Tibial artery (tissue), 4 donors: ENCODE measurements around the gene CYB561D1.

Experiments used
- DNase-seq, 2 donors: peaks; one replicate each; pipeline ENCODE4 v3.0.0-alpha.2; 2019
- H3K27ac ChIP-seq, 2 donors: fragments of 200-600 bp; sonication (generic) in 1 of 2; 1 replicate in 1 of 2; 2 replicates in 1 of 2; pipeline ENCODE4 v1.5.1; 2018 to 2019; ENCODE audit warnings: mild to moderate bottlenecking in 1 of 2
- H3K27me3 ChIP-seq, 2 donors: fragments of 200-600 bp; sonication (generic) in 1 of 2; one replicate each; pipeline versions ENCODE4 v1.5.1 to v1.6.0; 2016 to 2019
- H3K36me3 ChIP-seq, 3 donors: fragments of 200-600 bp; sonication (generic) in 2 of 3; one replicate each; pipeline ENCODE4 v1.5.1; 2016 to 2019; ENCODE audit warnings: mild to moderate bottlenecking in 2 of 3
- H3K4me1 ChIP-seq, 4 donors: fragments of 200-600 bp; sonication (generic) in 2 of 4; 1 replicate in 3 of 4; 2 replicates in 1 of 4; pipeline ENCODE4 v1.5.1; 2016 to 2019
- H3K4me3 ChIP-seq, 2 donors: fragments of 200-600 bp; sonication (generic) in 1 of 2; 1 replicate in 1 of 2; 2 replicates in 1 of 2; pipeline ENCODE4 v1.5.1; 2018 to 2019; ENCODE audit warnings: mild to moderate bottlenecking in 2 of 2
- H3K9me3 ChIP-seq, 3 donors: fragments of 200-600 bp; sonication (generic) in 1 of 3; one replicate each; pipeline ENCODE4 v1.5.1; 2016 to 2019
- intact Hi-C: fragments of 100-400 bp; cut with DNase I; formaldehyde crosslinking; loops from one replicate; pipeline ENCODE4 v1.15.0; 2023; ENCODE audit warnings: low total_unique reads
- TF ChIP-seq, protein P1 (sequence below), 2 experiments: fragments of 200-600 bp in 1 of 2; fragments of 450-650 bp in 1 of 2; IDR thresholded peaks; one replicate each; pipeline ENCODE4 v1.5.1; 2017 to 2019; ENCODE audit warnings: antibody characterized with exemption in 2 of 2, mild to moderate bottlenecking in 1 of 2, moderate library complexity in 1 of 2

Gene CYB561D1

DNA sequence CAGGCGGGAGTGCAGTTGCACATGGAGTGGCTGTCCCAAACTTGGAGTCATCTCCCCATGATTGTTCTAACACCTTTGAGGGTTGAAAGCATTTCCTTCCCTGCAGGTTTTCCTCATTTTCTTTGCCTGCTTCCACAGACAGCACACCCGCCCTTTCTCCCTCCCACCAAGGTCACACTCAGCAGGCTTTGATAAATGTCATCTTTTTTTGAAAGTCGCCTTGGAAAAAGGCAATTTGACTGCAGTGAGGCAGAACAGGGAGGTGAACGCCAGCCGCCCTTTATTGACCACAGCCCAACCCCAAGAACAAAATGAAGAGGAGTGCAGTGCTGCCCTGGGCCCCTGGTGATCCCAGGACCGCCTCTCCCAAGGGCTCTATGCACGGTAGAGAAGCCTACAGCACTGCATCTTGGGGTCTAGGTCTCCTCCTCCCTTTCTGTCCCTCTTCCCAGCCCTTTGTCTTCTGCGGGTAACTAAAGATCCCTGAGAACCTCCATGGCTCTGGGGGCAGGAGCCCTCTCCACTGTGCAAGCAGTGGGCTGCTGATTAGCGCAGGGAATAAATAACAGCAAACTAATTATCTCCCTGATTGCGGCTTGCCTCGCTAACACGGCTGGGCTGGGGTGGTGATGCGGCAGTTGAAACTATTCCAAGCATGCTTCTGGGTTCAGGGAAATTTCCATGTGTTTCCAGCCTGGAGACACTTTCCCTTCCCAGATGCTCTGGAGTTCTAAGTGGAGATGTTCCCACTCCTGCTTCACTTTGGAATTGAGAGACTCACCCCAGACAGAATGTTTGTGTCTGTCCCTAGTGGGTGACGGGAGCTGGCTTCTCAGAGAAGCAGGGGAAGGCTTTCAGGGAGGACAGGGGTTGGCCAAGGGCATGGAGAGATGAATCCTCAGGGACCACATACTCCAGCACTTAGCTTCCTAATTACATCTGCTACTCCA, 27.4 kb downstream of the CYB561D1 start:
- TF ChIP-seq, protein P1, sequence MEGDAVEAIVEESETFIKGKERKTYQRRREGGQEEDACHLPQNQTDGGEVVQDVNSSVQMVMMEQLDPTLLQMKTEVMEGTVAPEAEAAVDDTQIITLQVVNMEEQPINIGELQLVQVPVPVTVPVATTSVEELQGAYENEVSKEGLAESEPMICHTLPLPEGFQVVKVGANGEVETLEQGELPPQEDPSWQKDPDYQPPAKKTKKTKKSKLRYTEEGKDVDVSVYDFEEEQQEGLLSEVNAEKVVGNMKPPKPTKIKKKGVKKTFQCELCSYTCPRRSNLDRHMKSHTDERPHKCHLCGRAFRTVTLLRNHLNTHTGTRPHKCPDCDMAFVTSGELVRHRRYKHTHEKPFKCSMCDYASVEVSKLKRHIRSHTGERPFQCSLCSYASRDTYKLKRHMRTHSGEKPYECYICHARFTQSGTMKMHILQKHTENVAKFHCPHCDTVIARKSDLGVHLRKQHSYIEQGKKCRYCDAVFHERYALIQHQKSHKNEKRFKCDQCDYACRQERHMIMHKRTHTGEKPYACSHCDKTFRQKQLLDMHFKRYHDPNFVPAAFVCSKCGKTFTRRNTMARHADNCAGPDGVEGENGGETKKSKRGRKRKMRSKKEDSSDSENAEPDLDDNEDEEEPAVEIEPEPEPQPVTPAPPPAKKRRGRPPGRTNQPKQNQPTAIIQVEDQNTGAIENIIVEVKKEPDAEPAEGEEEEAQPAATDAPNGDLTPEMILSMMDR (IDR thresholded peaks at IDR 0.05), result no peak
- Histone ChIP-seq H3K36me3 (no peaks in the 10 kb centered on the region), H3K27me3 (peaks cover 0 to 9% of the 10 kb centered on the region in 2 donors), H3K4me1 (no peaks in the 10 kb centered on the region), H3K4me3 (no peak overlapping the region), H3K27ac (no peak overlapping the region), H3K9me3 (no peaks in the 10 kb centered on the region)
- DNase-seq, result no peak
- intact Hi-C loops, result no loop called here

DNA sequence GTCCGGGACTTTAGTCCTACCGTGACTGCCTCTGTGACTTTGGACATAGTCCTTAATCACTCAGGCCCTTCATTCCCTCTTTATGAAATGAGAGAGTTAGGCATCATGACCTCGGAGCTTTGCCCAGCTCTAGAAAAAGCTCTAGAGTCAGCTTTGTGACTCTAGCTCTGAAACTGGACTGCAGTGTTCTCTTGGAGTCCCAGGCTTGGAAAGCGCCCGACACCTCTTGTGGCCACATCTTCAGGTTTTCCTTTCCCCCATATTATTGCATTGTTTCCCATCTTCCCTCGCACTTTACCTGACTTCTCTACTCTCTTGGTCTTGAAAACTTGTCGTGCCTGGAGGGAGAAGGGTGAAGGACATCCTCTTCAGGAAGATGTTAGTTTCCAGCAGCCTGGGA, 28.1 kb downstream of the CYB561D1 start:
- no peak for DNase-seq
- Histone ChIP-seq H3K4me3 (no peak overlapping the region), H3K27ac (no peak overlapping the region), H3K9me3 (no peaks in the 10 kb centered on the region), H3K4me1 (no peaks in the 10 kb centered on the region), H3K27me3 (peaks cover 0 to 9% of the 10 kb centered on the region in 2 donors), H3K36me3 (no peaks in the 10 kb centered on the region)
- TF ChIP-seq, protein P1 (IDR thresholded peaks at IDR 0.05), result no peak
- intact Hi-C loops, result no loop called here

GRCh38 chr1:109523706-109524105, 29.8 kb downstream of the CYB561D1 start:
- no peak overlapping the region for H3K27ac ChIP-seq
- H3K36me3 ChIP-seq, result no peaks in the 10 kb centered on the region
- no peak overlapping the region for H3K4me3 ChIP-seq
- H3K9me3 ChIP-seq, result no peaks in the 10 kb centered on the region
- DNase-seq, result no peak
- intact Hi-C loops, result no loop called here
- TF ChIP-seq, protein P1 (IDR thresholded peaks at IDR 0.05), result no peak
- no peaks in the 10 kb centered on the region for H3K4me1 ChIP-seq
- peaks cover 0 to 9% of the 10 kb centered on the region in 2 donors for H3K27me3 ChIP-seq

- Histone ChIP-seq H3K36me3 (no peaks in the 10 kb centered on the region), H3K4me3 (no peak overlapping the region), H3K27me3 (peaks cover 0 to 5% of the 10 kb centered on the region in 2 donors), H3K9me3 (no peaks in the 10 kb centered on the region), H3K27ac (no peak overlapping the region), H3K4me1 (peaks cover 0 to 10% (median 6%) of the 10 kb centered on the region in 4 donors)
- intact Hi-C loops, result no loop called here
- TF ChIP-seq, protein P1 (IDR thresholded peaks at IDR 0.05), result no peak
- no peak for DNase-seq
Observed at GRCh38 chr1:109527098-109527811, 33.4 kb downstream of the CYB561D1 start.

DNA sequence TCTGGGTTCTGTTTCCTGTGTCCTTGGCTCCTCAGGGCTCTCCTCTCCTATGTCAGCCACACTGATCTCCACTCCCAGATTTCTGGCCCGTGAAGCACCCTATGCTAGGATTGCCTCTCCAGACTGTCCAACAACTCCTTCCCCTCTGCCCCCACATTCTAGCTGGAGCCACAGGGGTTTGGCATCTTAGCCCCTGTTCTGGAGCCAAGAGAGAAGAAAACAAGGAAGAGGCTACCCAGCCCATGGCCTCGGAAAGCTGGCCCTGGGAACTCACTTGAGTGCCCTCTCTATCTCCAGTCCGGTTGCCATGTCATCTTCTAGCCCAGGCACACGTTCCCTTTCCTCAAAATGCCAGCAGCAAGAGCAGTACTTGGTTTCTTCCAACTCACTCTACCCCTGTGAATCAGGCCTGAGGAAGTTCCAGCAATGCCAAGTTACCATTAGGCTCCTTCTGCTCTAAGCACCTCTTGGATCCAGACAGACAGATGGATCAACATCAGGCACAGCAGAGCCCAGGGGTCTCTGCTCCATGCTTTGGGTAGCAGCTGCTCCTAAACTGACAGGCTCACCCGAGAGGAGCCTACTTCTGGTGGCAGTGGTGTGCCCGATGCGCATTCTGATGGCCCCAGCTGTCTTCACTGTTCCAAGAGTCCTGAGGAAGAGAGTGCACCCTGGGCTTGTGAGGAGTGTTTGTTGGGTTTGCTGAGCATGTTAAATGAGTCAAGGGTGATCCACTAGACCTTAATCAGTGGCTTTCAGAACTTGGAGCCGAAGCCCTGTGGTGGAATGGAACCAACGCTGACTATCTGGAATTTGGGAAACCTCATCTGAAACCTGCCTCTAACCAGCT, 34.2 kb downstream of the CYB561D1 start:
- no peak overlapping the region for H3K4me3 ChIP-seq
- TF ChIP-seq, protein P1 (IDR thresholded peaks at IDR 0.05), result no peak
- H3K4me1 ChIP-seq, result peaks cover 0 to 17% (median 12%) of the 10 kb centered on the region in 4 donors
- DNase-seq, result no peak
- intact Hi-C loops, result no loop called here
- no peaks in the 10 kb centered on the region for H3K36me3 ChIP-seq
- no peak overlapping the region for H3K27ac ChIP-seq
- peaks cover 0 to 2% of the 10 kb centered on the region in 2 donors for H3K27me3 ChIP-seq
- no peaks in the 10 kb centered on the region for H3K9me3 ChIP-seq
